KG1 (cell line): Measurements from ENCODE around the gene PODXL.

Experiments
- DNase-seq: peaks from one replicate; lab custom pipeline; 2025; lab: John Stamatoyannopoulos, UW

The PODXL gene

GRCh38 chr7:131564640-131565039 lies 8.2 kb upstream of the PODXL start:
- DNase-seq: no peak

GRCh38 chr7:131563918-131564317 lies 7.5 kb upstream of the PODXL start:
- DNase-seq: no peak

- DNase-seq: no peak
Measured at GRCh38 chr7:131562941-131563340, 6.5 kb upstream of the PODXL start.

- no peak for DNase-seq
Measured at GRCh38 chr7:131560061-131560460, 3.6 kb upstream of the PODXL start.

GRCh38 chr7:131557652-131558385 lies 1.4 kb upstream of the PODXL start:
- no peak for DNase-seq

- DNase-seq: no peak
Measured at GRCh38 chr7:131556909-131557651, 652 bp upstream of the PODXL start.

GRCh38 chr7:131555552-131556052 lies 826 bp downstream of the PODXL start:
- no peak for DNase-seq

- DNase-seq: no peak
Measured at GRCh38 chr7:131554880-131555516, 1.4 kb downstream of the PODXL start.

- DNase-seq: no peak
Measured at GRCh38 chr7:131553931-131554330, 2.5 kb downstream of the PODXL start.

GRCh38 chr7:131552053-131552452 lies 4.4 kb downstream of the PODXL start:
- DNase-seq: no peak

GRCh38 chr7:131550846-131551245 lies 5.6 kb downstream of the PODXL start:
- DNase-seq: no peak

- DNase-seq: no peak
Measured at GRCh38 chr7:131548371-131548770, 8.1 kb downstream of the PODXL start.

- no peak for DNase-seq
Measured at GRCh38 chr7:131547589-131547988, 8.8 kb downstream of the PODXL start.

- DNase-seq: no peak
Measured at GRCh38 chr7:131546583-131547141, 9.8 kb downstream of the PODXL start.

- DNase-seq: no peak
Measured at GRCh38 chr7:131546126-131546525, 10.3 kb downstream of the PODXL start.

- no peak for DNase-seq
Measured at GRCh38 chr7:131544449-131545301, 11.8 kb downstream of the PODXL start.

- DNase-seq: no peak
Measured at GRCh38 chr7:131544021-131544420, 12.4 kb downstream of the PODXL start.

- DNase-seq: no peak
Measured at GRCh38 chr7:131543298-131543697, 13.1 kb downstream of the PODXL start.

- no peak for DNase-seq
Measured at GRCh38 chr7:131540491-131541162, 15.8 kb downstream of the PODXL start.

- no peak for DNase-seq
Measured at GRCh38 chr7:131538813-131539179, 17.6 kb downstream of the PODXL start.
